DND-41 (cell line): ENCODE results near the gene RAPGEF5.

Experiments used
- ATAC-seq: fragments of 200-7000 bp; cut with Tn5 transposase; 3 replicates; pipeline ENCODE4 v1.9.1; 2021; ENCODE audit warnings: low read depth; ENCODE audit not compliant: insufficient read depth
- DNase-seq: peaks from one replicate; pipeline ENCODE4 v3.0.0-alpha.2; 2020
- H2AFZ ChIP-seq: 2 replicates; pipeline ENCODE4 v1.6.0; 2012; ENCODE audit warnings: low read depth, low read length
- H3K27ac ChIP-seq: 2 replicates; pipeline ENCODE4 v1.5.1; 2012; ENCODE audit warnings: low read length, inconsistent platforms
- H3K27me3 ChIP-seq: fragments of 200-600 bp; sonication (generic); 2 replicates; pipeline ENCODE4 v1.6.0; 2012; ENCODE audit warnings: low read length, mild to moderate bottlenecking, inconsistent platforms; ENCODE audit not compliant: insufficient read depth, poor library complexity
- H3K36me3 ChIP-seq: 2 replicates; pipeline ENCODE4 v1.5.1; 2012; ENCODE audit warnings: low read length, inconsistent platforms; ENCODE audit not compliant: insufficient read depth
- H3K4me1 ChIP-seq: 2 replicates; pipeline ENCODE4 v1.5.1; 2012; ENCODE audit warnings: mild to moderate bottlenecking, low read length; ENCODE audit not compliant: insufficient read depth
- H3K4me2 ChIP-seq: 2 replicates; pipeline ENCODE4 v1.6.0; 2012; ENCODE audit warnings: mild to moderate bottlenecking, moderate library complexity, low read length, inconsistent platforms; ENCODE audit not compliant: insufficient read depth
- H3K4me3 ChIP-seq, 2 experiments: fragments of 200-600 bp in 1 of 2; shearing (Covaris generic) in 1 of 2; 2 replicates each; pipeline ENCODE4 v1.5.1; 2012 to 2016; ENCODE audit warnings: inconsistent platforms in 2 of 2, low read length in 2 of 2, mild to moderate bottlenecking in 2 of 2, low read depth in 1 of 2, moderate library complexity in 1 of 2
- H3K79me2 ChIP-seq: 2 replicates; pipeline ENCODE4 v1.6.0; 2012; ENCODE audit warnings: low read length, inconsistent platforms; ENCODE audit not compliant: insufficient read depth
- H3K9ac ChIP-seq: 2 replicates; pipeline ENCODE4 v1.6.0; 2012; ENCODE audit warnings: low read depth, mild to moderate bottlenecking, inconsistent platforms, low read length, moderate library complexity
- H3K9me3 ChIP-seq: 2 replicates; pipeline ENCODE4 v1.5.1; 2012; ENCODE audit warnings: low read length, moderate library complexity, mild to moderate bottlenecking, inconsistent platforms; ENCODE audit not compliant: insufficient read depth, severe bottlenecking
- H4K20me1 ChIP-seq: 2 replicates; pipeline ENCODE4 v1.6.0; 2012; ENCODE audit warnings: low read length; ENCODE audit not compliant: insufficient read depth
- CTCF ChIP-seq: IDR thresholded peaks from 2 replicates; pipeline ENCODE4 v1.5.1; 2012; ENCODE audit warnings: borderline replicate concordance, low read length, moderate library complexity, mild to moderate bottlenecking; ENCODE audit not compliant: poor library complexity, severe bottlenecking; ENCODE audit errors: extremely low read depth
- EZH2 ChIP-seq: IDR thresholded peaks from 3 replicates; pipeline ENCODE4 v1.6.1; 2012; ENCODE audit warnings: borderline replicate concordance, low read depth, mild to moderate bottlenecking, moderate library complexity, low read length, inconsistent platforms; ENCODE audit not compliant: severe bottlenecking

RAPGEF5 gene

GRCh38 chr7:22116451-22117030 lies 240.4 kb downstream of the RAPGEF5 start:
- no peak overlapping the region for H3K4me3 ChIP-seq
- DNase-seq (no peak), ATAC-seq (no peak)
- no peaks in the 10 kb centered on the region for H3K79me2 ChIP-seq
- 0 out of 2 replicates have a peak overlapping the region, but pooled peaks have one; percentile 13 for H3K27ac ChIP-seq
- H2AFZ ChIP-seq: no peak overlapping the region
- no peaks in the 10 kb centered on the region for H3K9me3 ChIP-seq
- no peak overlapping the region for H3K9ac ChIP-seq
- no peaks in the 10 kb centered on the region for H3K27me3 ChIP-seq
- H3K4me2 ChIP-seq: no peak overlapping the region
- peaks cover 71% of the 10 kb centered on the region for H3K36me3 ChIP-seq
- H4K20me1 ChIP-seq: no peaks in the 10 kb centered on the region
- H3K4me1 ChIP-seq: peaks cover 9% of the 10 kb centered on the region
- no peak for TF ChIP-seq EZH2
- no peak for TF ChIP-seq CTCF

GRCh38 chr7:22115689-22116088 lies 241.3 kb downstream of the RAPGEF5 start:
- Histone ChIP-seq H3K4me2 (no peak overlapping the region), H3K79me2 (no peaks in the 10 kb centered on the region), H2AFZ (no peak overlapping the region), H4K20me1 (no peaks in the 10 kb centered on the region), H3K27ac (no peak overlapping the region), H3K4me1 (peaks cover 18% of the 10 kb centered on the region), H3K9ac (no peak overlapping the region), H3K9me3 (no peaks in the 10 kb centered on the region), H3K36me3 (peaks cover 71% of the 10 kb centered on the region), H3K27me3 (no peaks in the 10 kb centered on the region), H3K4me3 (no peak overlapping the region)
- TF ChIP-seq EZH2 (no peak), CTCF (no peak)
- DNase-seq: no peak
- ATAC-seq: no peak

GRCh38 chr7:22114440-22114981 lies 242.4 kb downstream of the RAPGEF5 start:
- Histone ChIP-seq H3K27ac (no peak overlapping the region; the same call in 1 of the 2 replicates), H3K9me3 (no peaks in the 10 kb centered on the region), H3K36me3 (peaks cover 68% of the 10 kb centered on the region), H3K4me2 (no peak overlapping the region), H3K27me3 (no peaks in the 10 kb centered on the region), H3K4me1 (peaks cover 21% of the 10 kb centered on the region), H3K9ac (no peak overlapping the region), H2AFZ (no peak overlapping the region), H3K79me2 (no peaks in the 10 kb centered on the region), H4K20me1 (0 out of 2 replicates have a peak, but pooled peaks cover 1% of the 10 kb centered on the region), H3K4me3 (no peak overlapping the region)
- ATAC-seq (no peak), DNase-seq (no peak)
- TF ChIP-seq EZH2 (no peak), CTCF (no peak)
